GM21515 (cell line): Measurements from ENCODE around the gene FGF1.

Source experiments
- ATAC-seq: cut with Tn5 transposase; IDR thresholded peaks from one replicate; pipeline ENCODE4 v1.9.1; 2021; ENCODE audit not compliant: unreplicated experiment

FGF1 gene

GRCh38 chr5:142545650-142546322 is 140.1 kb downstream of the FGF1 start:
- no peak for ATAC-seq

- no peak for ATAC-seq
Observed at GRCh38 chr5:142544946-142545649, 140.8 kb downstream of the FGF1 start.

GRCh38 chr5:142544071-142544753 is 141.7 kb downstream of the FGF1 start:
- no peak for ATAC-seq

GRCh38 chr5:142542906-142543305 is 143.0 kb downstream of the FGF1 start:
- ATAC-seq, result no peak
